SK-N-SH (cell line): ENCODE measurements around the gene KLHL33. TPM values are rescaled to one million over a fixed set of nuclear protein-coding genes. Genes with fewer than 3 reads are reported as not detected.
A peak's percentile ranks its signal among the peaks of the same experiment; 100 is the strongest.

Source experiments
- CTCF ChIA-PET: fragments of 300-600, 350-600 bp; formaldehyde crosslinking; extraction: SDS; loops from one replicate; lab custom pipeline; 2021; lab: Yijun Ruan, JAX
- POLR2A ChIA-PET: fragments of 350-600 bp; sonication (Branson Sonifier 250); formaldehyde crosslinking; extraction: SDS; loops from one replicate; lab custom pipeline; 2020; ENCODE audit warnings: antibody characterized with exemption, inconsistent platforms; lab: Yijun Ruan, JAX
- DNase-seq: peaks from one replicate; pipeline ENCODE4 v3.0.0; 2012
- H2AFZ ChIP-seq: fragments of 200-600 bp; sonication (generic); 2 replicates; pipeline ENCODE4 v1.8.1; 2016; ENCODE audit warnings: antibody characterized with exemption, mild to moderate bottlenecking, low read depth
- H3F3A ChIP-seq: fragments of 200-600 bp; sonication (generic); replicated peaks from 2 replicates; pipeline ENCODE3; 2016; ENCODE audit warnings: antibody characterized with exemption, mild to moderate bottlenecking; ENCODE audit not compliant: insufficient read depth
- H3K27ac ChIP-seq, 2 experiments: fragments of 200-500 bp in 1 of 2; fragments of 200-600 bp in 1 of 2; sonication (Bioruptor generic) in 1 of 2; sonication (generic), shearing (Covaris generic) in 1 of 2; 2 replicates each; pipeline versions ENCODE4 v1.5.1 to v1.6.1; 2014 to 2016; ENCODE audit warnings: low read depth in 2 of 2, inconsistent platforms in 1 of 2, low read length in 1 of 2, mild to moderate bottlenecking in 1 of 2, mixed read lengths in 1 of 2
- H3K27me3 ChIP-seq: fragments of 200-600 bp; sonication (generic), shearing (Covaris generic); 2 replicates; pipeline ENCODE4 v1.6.1; 2016; ENCODE audit warnings: mixed run types; ENCODE audit not compliant: insufficient read depth
- H3K36me3 ChIP-seq, 2 experiments: fragments of 200-500 bp in 1 of 2; fragments of 200-600 bp in 1 of 2; sonication (Bioruptor generic) in 1 of 2; sonication (generic) in 1 of 2; replicated peaks in 1 of 2; 2 replicates each; pipeline versions ENCODE3 to v1.5.1; 2014 to 2016; ENCODE audit warnings: low read length in 1 of 2, mild to moderate bottlenecking in 1 of 2; ENCODE audit not compliant: insufficient read depth in 2 of 2, control insufficient read depth in 1 of 2
- H3K4me1 ChIP-seq, 2 experiments: fragments of 200-500 bp in 1 of 2; fragments of 200-600 bp in 1 of 2; sonication (Bioruptor generic) in 1 of 2; sonication (generic), shearing (Covaris generic) in 1 of 2; 2 replicates each; pipeline versions ENCODE4 v1.5.1 to v1.6.1; 2014 to 2016; ENCODE audit warnings: low read depth in 1 of 2, low read length in 1 of 2, mixed run types in 1 of 2; ENCODE audit not compliant: insufficient read depth in 2 of 2, control insufficient read depth in 1 of 2
- H3K4me2 ChIP-seq: fragments of 200-600 bp; sonication (generic), shearing (Covaris generic); 2 replicates; pipeline ENCODE4 v1.6.1; 2017; ENCODE audit warnings: mixed run types
- H3K4me3 ChIP-seq, 2 experiments: fragments of 200-500 bp in 1 of 2; fragments of 200-600 bp in 1 of 2; sonication (Bioruptor generic) in 1 of 2; sonication (generic), shearing (Covaris generic) in 1 of 2; 2 replicates each; pipeline versions ENCODE4 v1.5.1 to v1.8.1; 2014 to 2016; ENCODE audit warnings: low read depth in 2 of 2, inconsistent platforms in 1 of 2, low read length in 1 of 2, mild to moderate bottlenecking in 1 of 2, mixed read lengths in 1 of 2, moderate library complexity in 1 of 2
- H3K79me2 ChIP-seq: fragments of 200-600 bp; sonication (generic); 2 replicates; pipeline ENCODE4 v1.8.1; 2017; ENCODE audit warnings: mild to moderate bottlenecking; ENCODE audit not compliant: insufficient read depth
- H3K9ac ChIP-seq: fragments of 200-600 bp; sonication (generic); 2 replicates; pipeline ENCODE4 v1.6.1; 2017; ENCODE audit warnings: mixed run types
- H3K9me2 ChIP-seq: fragments of 200-600 bp; sonication (generic); 2 replicates; pipeline ENCODE4 v1.6.1; 2017; ENCODE audit warnings: mixed run types
- H3K9me3 ChIP-seq: fragments of 200-600 bp; sonication (generic); 2 replicates; pipeline ENCODE4 v1.6.1; 2017; ENCODE audit warnings: mixed run types, mild to moderate bottlenecking, moderate library complexity
- H4K20me1 ChIP-seq: fragments of 200-600 bp; sonication (generic); 2 replicates; pipeline ENCODE4 v1.6.1; 2017; ENCODE audit warnings: mild to moderate bottlenecking, mixed run types; ENCODE audit not compliant: insufficient read depth
- ELF1 ChIP-seq: IDR thresholded peaks from 2 replicates; pipeline ENCODE4 v1.4.0; 2012
- EP300 ChIP-seq, 2 experiments: IDR thresholded peaks; 2 replicates each; pipeline versions ENCODE4 v1.4.0 to v1.6.1; 2012; ENCODE audit warnings: borderline replicate concordance in 1 of 2, low read depth in 1 of 2, low read length in 1 of 2
- EZH2phosphoT487 ChIP-seq: fragments of 200-600 bp; sonication (generic); IDR thresholded peaks from 2 replicates; pipeline ENCODE4 v1.6.1; 2017; ENCODE audit warnings: low read depth, mixed run types, mild to moderate bottlenecking, antibody characterized with exemption, moderate library complexity, borderline replicate concordance
- FOSL2 ChIP-seq: IDR thresholded peaks from 2 replicates; pipeline ENCODE4 v1.4.0; 2012; ENCODE audit warnings: low read depth, mild to moderate bottlenecking, moderate library complexity, borderline replicate concordance
- GABPA ChIP-seq: IDR thresholded peaks from 2 replicates; pipeline ENCODE4 v1.4.0; 2012; ENCODE audit warnings: low read depth, mild to moderate bottlenecking
- GATA2 ChIP-seq: sonication (generic); formaldehyde crosslinking; IDR thresholded peaks from 2 replicates; pipeline ENCODE4 v1.5.0; 2020; ENCODE audit warnings: mild to moderate bottlenecking, missing genetic modification reagents
- MXI1 ChIP-seq: IDR thresholded peaks from 2 replicates; pipeline ENCODE4 v1.6.1; 2012; ENCODE audit warnings: mild to moderate bottlenecking, low read depth, low read length, improper control_type of control experiment
- REST ChIP-seq: IDR thresholded peaks from 2 replicates; pipeline ENCODE4 v1.6.1; 2012; ENCODE audit warnings: mild to moderate bottlenecking, low read depth, low read length, moderate library complexity
- TAF1 ChIP-seq: IDR thresholded peaks from 2 replicates; pipeline ENCODE4 v1.6.1; 2012; ENCODE audit warnings: low read depth, mild to moderate bottlenecking, low read length, moderate library complexity, borderline replicate concordance
- TEAD4 ChIP-seq: IDR thresholded peaks from 2 replicates; pipeline ENCODE4 v1.4.0; 2012; ENCODE audit warnings: mild to moderate bottlenecking, borderline replicate concordance; ENCODE audit not compliant: insufficient read depth
- WGBS: methylation state at CpG from one replicate; pipeline ENCODE4 v1.1.6; 2017; ENCODE audit warnings: low lambda C conversion rate; 5-methylcytosine and 5-hydroxymethylcytosine counted together
- polyA plus RNA-seq, 3 experiments: library from polyadenylated mRNA; depleted of rRNA; stranded (reverse); fragments of >200 nt; gene quantifications; 2 replicates each; pipeline ENCODE4 v1.2.3, GENCODE V29; 2012
- TF ChIP-seq, protein P1 (sequence below): IDR thresholded peaks from 2 replicates; pipeline ENCODE4; 2012

The KLHL33 gene
- polyA plus RNA-seq, 1 of the 3 experiments (the other 2 are of a cell fraction) = not detected

- Histone ChIP-seq H3K79me2 (peaks cover 24% of the 10 kb centered on the region), H3K36me3 (peaks cover 7 to 22% of the 10 kb centered on the region in 2 experiments), H3K9ac (peak overlapping the region; percentile 79; the same call in 1 of the 2 replicates), H3F3A (peaks cover 5% of the 10 kb centered on the region), H3K9me2 (no peaks in the 10 kb centered on the region), H3K4me1 (peaks cover 0 to 14% of the 10 kb centered on the region in 2 experiments; a peak in 2 of 4 replicates), H3K4me2 (peak overlapping the region; percentile 91), H3K9me3 (no peaks in the 10 kb centered on the region), H3K27ac (peak overlapping the region in 1 of 2 experiments; percentile 64; a peak in 1 of 4 replicates), H4K20me1 (no peaks in the 10 kb centered on the region), H3K27me3 (no peaks in the 10 kb centered on the region; the same call in 1 of the 2 replicates), H3K4me3 (peak overlapping the region; percentile 78 to 84), H2AFZ (peak overlapping the region; percentile 89)
- 6% methylated on average over 2 of the region's 2 CpGs for WGBS
- TF ChIP-seq FOSL2 (no peak), GATA2 (CRISPR knock-in tag) (no peak), TEAD4 (no peak), GABPA (0 out of 2 replicates have a peak, but pooled peaks have one; percentile 1)
- ChIA-PET CTCF (interaction anchor here (0.6 kb wide), 1 partner anchor 138 kb away, joined by 3 read pairs; no protein-coding TSS in a partner anchor), POLR2A (interaction anchor here (2.6 to 3.1 kb wide), 2 partner anchors 9 to 15 kb away, joined by 14 to 35 read pairs; partner anchors contain the start of genes APEX1, OSGEP and PIP4P1)
- DNase-seq = peak; percentile 24
Measured at GRCh38 chr14:20470603-20470901, 34.6 kb upstream of the KLHL33 start.

GRCh38 chr14:20469890-20470602 is 34.1 kb upstream of the KLHL33 start:
- Histone ChIP-seq H3K4me2 (peak overlapping the region; percentile 91), H3K27me3 (no peaks in the 10 kb centered on the region; the same call in 1 of the 2 replicates), H3K4me1 (peaks cover 0 to 14% of the 10 kb centered on the region in 2 experiments; a peak in 2 of 4 replicates), H3K9ac (peak overlapping the region; percentile 79), H3K4me3 (peak overlapping the region; percentile 78 to 84), H3K9me3 (no peaks in the 10 kb centered on the region), H3K36me3 (peaks cover 7 to 21% of the 10 kb centered on the region in 2 experiments), H3F3A (peaks cover 5% of the 10 kb centered on the region)
- CTCF ChIA-PET = interaction anchor here (0.6 to 1.6 kb wide), 4 partner anchors 14 to 143 kb away, joined by 3 to 5 read pairs (median 4); no protein-coding TSS in a partner anchor
- no peak for DNase-seq
- POLR2A ChIA-PET = interaction anchor here (0.7 to 3.1 kb wide), 8 partner anchors 8 to 127 kb away, joined by 3 to 35 read pairs (median 3); partner anchors contain the start of genes APEX1, OSGEP, PARP2 and PIP4P1
- 2% methylated on average over 10 of the region's 12 CpGs for WGBS
- TF ChIP-seq GABPA (peak; percentile 18; the same call in 1 of the 2 replicates), REST (0 out of 2 replicates have a peak, but pooled peaks have one; percentile 28), MXI1 (peak; percentile 73), EP300 (IDR thresholded peaks at IDR 0.05; ENCODE audit: borderline replicate concordance in 1 of 2, low read depth in 1 of 2, low read length in 1 of 2) (no peak), TAF1 (peak; percentile 42; the same call in 1 of the 2 replicates), ELF1 (peak; percentile 31; the same call in 1 of the 2 replicates), EZH2phosphoT487 (no peak)
- TF ChIP-seq, protein P1, sequence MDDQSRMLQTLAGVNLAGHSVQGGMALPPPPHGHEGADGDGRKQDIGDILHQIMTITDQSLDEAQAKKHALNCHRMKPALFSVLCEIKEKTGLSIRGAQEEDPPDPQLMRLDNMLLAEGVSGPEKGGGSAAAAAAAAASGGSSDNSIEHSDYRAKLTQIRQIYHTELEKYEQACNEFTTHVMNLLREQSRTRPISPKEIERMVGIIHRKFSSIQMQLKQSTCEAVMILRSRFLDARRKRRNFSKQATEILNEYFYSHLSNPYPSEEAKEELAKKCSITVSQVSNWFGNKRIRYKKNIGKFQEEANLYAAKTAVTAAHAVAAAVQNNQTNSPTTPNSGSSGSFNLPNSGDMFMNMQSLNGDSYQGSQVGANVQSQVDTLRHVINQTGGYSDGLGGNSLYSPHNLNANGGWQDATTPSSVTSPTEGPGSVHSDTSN = peak; percentile 29; the same call in 1 of the 2 replicates
- TF ChIP-seq, all 33 proteins: peak for 6
- Histone ChIP-seq H2AFZ (peak overlapping the region; percentile 89), H3K27ac (peak overlapping the region; percentile 64 to 91), H3K79me2 (peaks cover 24% of the 10 kb centered on the region), H3K9me2 (no peaks in the 10 kb centered on the region), H4K20me1 (no peaks in the 10 kb centered on the region)
